COLO668 (cell line): ENCODE results near the gene ATP5F1E.
A peak's percentile ranks its signal among the peaks of the same experiment; 100 is the strongest.
"Not testable (repeated sequence)": the region's sequence is repeated elsewhere in the genome, so short reads cannot be mapped to it uniquely, and the experiment has no call there.

Source experiments
- DNase-seq: peaks from one replicate; lab custom pipeline; 2025; ENCODE audit not compliant: unreplicated experiment; lab: John Stamatoyannopoulos, UW

ATP5F1E gene

DNA sequence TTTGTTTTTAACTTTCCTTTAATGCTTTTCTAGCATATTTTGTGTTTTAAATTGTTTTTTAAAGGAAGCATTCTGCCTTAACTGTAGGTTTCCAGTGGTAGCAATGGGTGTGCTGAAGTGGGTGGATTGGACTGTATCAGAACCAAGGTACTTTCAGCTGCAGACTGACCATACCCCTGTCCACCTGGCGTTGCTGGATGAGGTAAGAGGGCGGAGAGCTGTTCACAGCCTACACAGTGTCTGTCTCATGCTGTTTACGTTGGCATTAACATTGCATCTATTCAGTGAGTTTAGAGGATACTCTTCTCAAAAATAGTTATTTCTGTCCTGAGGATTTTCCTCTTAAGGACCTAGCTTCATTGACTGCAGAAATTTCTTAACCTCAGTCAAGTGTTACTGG is 39.2 kb downstream of the ATP5F1E start:
- DNase-seq, result no peak

DNA sequence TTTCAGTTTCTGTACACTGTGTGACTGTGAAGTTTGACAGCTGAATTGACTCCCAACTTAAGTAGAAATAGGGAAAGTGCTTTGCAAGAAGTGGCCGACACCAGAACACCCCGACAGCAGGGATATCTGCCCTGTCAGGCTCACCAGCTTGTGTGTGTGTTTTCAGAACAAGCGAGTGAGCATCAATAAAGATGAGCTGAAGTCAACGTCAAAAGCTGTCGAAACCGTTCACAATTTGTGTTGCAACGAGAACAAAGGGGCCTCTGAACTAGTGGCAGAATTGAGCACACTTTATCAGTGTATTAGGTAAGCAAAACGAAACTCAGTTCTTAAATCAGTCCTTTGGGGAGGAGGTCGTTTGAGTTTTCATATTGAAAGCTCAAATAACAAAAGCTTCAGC is 40.4 kb downstream of the ATP5F1E start:
- no peak for DNase-seq

DNA sequence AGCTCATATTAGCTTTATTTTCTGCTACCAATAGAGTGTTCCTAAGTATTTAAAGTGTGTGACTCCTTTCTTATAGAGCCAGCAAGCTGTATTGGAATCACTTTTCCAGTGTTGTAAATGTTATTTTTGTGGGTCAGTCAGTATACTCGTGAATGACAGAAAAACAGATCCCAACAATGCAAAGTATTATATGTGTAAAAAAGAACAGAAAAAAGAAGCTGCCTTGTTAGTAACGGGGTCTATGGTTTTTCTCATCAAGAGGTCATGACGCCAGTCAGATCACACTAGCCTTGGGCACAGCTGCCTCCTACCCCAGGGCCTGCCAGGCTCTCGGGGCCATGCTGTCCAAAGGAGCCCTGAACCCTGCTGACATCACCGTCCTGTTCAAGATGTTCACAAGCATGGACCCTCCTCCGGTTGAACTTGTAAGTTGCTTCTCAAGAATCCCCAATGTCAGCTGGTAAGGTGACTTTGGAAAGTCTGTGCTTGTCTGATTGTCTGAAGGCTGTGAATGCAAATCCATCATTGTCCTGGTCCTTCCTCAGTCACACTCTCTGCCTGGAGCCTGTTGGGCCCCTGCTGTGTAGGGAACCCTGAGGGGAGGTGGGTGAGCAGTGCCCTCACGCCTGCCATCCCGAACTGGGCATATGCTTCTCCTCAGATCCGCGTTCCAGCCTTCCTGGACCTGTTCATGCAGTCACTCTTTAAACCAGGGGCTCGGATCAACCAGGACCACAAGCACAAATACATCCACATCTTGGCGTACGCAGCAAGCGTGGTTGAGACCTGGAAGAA is 41.3 kb downstream of the ATP5F1E start:
- DNase-seq, result no peak

DNA sequence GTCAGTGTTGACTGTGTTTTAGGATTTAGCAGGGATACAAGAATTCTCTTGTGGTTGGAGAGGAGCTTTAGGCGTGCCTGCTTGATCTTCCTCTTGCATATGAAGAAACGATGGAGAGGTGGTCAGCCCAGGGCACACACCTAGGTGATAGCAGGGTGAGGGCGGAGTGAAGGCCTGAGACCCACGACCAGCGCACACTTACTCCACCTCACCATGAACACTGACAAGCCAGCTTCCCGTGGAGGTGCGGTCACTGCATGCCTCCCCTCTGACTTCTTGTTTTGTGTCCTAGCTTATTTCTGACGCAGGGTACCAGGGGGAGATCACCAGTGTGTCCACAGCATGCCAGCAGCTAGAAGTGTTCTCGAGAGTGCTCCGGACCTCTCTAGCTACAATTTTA is 42.9 kb downstream of the ATP5F1E start:
- DNase-seq, result no peak

DNA sequence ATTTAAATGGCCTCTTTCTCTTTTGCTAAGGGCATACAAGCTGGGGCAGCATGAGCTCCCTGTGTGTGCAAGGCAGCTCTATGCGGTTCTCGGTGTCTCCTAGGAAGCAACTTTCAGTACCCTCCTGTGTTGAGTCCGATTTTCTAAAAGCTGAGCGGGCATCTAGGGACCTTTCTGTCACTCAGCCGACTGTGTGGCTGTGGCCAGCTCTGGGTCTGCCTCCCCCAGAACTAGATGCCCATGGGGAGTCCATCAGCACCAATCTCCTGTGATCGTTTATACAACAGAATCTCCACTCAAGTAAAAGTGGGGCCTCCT is 43.6 kb downstream of the ATP5F1E start:
- DNase-seq, result no peak

DNA sequence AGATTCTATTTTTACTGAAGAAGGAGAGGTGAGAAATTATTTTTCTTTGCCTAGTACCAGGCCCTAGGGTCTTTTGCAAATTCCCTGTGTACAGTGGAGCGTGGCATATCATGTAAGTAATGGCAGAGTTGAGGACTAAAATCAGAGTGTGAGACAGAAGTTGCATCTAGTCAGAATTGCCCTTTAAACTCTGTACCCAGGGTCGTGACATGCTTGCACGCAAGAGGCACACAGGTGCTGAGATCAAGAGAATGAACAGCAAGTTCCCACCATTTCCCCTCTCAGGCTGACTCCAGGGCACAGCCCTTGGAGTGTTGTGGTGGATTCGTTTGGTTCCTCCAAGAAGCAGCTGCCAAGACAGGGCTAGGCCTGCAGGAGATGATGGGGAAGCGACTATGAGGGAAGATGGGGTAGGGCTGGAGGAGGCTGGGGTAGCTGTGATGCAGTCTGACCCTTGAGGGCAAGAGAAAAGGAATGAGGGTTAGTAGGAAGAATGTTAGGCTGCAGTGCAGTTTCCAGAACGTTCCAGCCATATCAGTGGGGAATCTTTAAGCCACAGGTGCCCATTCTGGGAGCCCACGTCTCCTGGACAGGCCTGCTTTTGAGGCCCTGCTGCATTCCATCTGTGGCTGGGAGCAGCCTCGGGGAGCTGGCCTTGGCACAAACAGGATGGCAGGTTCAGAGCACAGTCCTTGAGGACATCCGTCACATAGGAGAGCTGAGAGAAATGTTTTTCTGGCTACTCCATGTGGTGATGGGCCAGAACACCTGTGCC is 44.2 kb downstream of the ATP5F1E start:
- no peak for DNase-seq

DNA sequence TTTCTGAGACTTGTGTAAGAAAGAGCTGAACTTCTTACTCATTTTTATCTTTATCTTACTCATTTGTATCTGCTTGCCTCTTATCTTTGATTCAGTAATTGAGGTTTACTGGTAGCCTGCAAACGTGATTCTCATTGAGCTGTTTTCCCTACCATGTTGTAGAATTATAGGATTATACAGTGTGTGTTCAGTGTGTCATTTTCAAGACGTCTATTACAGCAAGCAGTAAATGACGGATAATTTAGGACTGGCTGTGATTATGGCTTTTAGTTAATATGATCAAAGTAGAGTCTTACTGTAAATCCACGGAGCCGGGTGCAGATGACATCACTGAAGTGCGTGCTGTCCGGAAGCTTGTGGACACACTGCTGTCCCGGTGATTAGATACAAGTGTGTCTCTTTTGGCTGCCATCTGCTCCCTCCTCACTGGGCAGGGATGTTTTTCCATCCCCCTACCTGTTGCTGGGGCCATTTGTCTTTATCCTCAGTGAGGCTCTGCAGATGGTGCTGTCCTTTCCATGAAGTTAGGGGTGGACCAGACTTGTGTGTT is 45.1 kb downstream of the ATP5F1E start:
- DNase-seq, result no peak

DNA sequence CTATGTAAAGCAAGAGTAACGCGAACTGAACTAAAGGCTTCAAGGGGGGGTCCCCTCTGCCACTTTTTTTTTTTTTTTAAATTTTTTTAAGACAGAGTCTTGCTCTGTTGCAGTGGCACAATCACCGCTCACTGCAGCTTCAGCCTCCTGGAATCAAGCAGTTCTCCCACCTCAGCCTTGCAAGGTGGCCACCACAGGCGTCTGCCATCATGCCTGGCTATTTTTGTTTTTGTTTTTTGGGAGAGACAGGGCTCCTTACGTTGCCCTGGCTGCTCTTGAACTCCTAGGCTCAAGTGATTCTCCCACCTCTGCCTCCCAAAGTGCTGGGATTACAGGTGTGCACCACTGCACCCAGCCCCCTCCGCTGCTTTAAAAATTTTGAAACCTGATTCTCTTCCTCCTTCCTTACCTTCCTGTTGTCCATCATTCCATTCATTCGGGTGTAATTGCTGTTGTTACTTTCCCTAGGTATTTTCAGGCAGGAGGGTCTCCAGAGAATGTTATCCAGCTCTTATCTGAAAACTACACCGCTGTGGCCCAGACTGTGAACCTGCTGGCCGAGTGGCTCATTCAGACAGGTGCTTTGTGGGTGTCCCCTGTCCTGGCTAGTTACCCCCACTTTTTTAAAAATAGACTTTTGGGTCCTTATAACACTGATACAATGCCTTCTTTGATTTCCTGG is 45.7 kb downstream of the ATP5F1E start:
- DNase-seq, result no peak

DNA sequence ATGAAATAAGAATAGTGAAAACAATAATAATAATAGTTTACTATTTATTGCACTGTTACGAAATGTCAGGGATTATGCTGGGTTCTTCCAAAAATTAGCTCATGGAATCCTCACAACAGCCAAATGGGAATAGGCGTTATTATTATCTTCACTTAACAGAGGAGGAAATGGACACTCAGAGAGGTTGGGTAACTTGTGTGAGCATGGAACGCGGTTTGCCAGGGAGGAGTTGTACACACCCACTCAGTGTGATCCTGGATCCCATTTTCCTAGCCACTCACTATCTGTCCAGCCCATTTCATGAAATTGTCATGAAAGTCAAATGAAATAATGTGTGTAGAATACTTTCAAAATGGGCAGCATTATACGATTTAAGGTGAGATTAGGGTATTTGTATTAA is 46.5 kb downstream of the ATP5F1E start:
- DNase-seq, result no peak

DNA sequence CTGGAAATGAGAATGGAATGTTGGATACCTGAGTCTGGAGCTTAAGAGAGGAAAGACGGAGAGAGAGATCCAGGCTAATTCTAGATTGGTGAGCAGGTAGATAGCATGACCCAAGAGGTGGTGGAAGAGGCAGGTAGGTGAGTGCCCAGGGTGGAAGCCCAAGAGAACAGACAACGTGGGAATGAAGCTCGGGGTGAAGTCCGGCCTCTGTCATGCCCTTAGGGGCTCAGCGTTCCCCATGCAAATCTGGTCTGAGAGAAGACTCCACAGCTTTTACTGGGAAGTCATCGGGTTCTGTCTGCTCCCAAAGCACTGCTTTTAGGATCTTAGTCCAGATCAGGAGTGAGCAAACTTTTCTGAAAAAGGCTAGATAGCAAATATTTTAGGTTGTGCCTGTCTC is 47.4 kb downstream of the ATP5F1E start:
- DNase-seq, result no peak

DNA sequence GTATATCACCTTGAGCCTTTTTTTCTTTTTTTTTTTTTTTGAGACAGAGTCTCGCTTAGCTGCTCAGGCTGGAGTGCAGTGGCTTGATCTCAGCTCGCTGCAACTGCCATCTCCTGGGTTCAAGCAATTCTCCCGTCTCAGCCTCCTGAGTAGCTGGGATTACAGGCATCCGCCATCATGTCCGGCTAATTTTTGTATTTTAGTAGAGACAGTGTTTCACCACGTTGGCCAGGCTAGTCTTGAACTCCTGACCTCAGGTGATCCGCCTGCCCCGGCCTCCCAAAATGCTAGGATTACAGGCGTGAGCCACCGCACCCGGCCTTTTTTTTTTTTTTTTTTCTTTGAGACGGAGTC is 49.0 kb downstream of the ATP5F1E start:
- DNase-seq, result not testable (repeated sequence)

DNA sequence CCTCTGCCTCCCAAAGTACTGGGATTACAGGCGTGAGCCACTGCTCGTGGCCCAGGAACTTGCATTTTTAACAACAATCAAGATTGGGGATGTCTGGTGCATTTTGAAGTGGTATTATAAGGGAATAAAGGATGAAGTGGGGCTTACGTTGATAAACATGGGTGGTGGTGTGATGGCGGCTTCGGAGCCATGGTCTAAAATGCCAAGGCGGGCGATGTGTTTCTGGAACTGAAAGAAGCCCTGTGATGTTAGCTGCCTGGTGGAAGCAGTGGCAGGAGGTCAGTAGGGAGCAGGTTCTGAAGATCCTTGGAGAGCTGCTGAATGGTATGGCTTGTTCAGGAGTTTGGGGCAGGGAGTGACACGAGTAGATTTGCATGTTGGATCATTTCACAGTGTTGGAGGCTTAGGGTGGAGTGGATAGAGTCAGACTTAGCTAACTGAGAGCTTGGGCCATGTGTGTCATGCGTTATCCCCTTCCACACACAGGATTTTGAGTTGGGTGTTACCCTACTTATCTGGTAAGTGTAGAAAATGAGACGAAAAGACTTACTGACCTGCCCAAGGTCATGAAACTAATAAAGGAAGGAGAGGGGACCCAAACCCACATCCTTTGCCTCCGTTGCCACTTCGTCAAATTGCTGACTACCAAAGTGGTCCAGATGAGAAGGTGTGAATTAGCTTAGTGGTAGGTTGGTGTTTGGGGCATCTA is 49.6 kb downstream of the ATP5F1E start:
- no peak for DNase-seq

DNA sequence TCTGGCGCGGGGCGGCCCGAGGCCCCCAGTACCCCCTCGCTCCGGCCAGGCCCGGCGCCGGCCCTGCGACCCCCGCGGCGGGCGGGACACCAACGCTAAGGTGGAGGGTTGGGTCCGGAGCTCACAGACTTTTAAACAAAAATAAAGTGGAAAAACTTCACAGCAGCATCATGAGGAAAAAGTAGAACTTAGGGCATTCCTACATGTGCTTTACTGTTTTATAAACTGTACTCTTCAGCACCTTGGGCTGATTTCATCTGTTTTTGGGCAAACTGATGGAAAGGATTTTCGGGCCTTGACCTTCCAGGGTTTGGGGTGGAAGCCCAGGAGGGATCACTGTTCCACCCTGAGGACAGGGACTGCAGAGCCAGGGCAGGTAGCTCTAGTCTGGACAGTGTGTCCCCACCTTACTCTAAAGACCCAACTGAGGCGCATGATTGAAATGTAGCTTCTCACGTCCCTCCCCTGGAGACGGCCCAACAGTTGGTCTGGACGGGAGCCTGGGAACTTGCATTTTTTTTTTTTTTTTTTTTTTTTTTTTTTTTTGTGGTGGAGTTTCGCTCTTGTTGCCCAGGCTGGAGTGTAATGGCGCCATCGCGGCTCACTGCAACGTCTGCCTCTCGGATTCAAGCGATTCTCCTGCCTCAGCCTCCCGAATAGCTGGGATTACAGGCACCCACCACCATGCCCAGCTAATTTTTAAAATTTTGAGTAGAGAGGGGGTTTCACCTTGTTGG is 50.3 kb downstream of the ATP5F1E start:
- DNase-seq, result peak; percentile 33

DNA sequence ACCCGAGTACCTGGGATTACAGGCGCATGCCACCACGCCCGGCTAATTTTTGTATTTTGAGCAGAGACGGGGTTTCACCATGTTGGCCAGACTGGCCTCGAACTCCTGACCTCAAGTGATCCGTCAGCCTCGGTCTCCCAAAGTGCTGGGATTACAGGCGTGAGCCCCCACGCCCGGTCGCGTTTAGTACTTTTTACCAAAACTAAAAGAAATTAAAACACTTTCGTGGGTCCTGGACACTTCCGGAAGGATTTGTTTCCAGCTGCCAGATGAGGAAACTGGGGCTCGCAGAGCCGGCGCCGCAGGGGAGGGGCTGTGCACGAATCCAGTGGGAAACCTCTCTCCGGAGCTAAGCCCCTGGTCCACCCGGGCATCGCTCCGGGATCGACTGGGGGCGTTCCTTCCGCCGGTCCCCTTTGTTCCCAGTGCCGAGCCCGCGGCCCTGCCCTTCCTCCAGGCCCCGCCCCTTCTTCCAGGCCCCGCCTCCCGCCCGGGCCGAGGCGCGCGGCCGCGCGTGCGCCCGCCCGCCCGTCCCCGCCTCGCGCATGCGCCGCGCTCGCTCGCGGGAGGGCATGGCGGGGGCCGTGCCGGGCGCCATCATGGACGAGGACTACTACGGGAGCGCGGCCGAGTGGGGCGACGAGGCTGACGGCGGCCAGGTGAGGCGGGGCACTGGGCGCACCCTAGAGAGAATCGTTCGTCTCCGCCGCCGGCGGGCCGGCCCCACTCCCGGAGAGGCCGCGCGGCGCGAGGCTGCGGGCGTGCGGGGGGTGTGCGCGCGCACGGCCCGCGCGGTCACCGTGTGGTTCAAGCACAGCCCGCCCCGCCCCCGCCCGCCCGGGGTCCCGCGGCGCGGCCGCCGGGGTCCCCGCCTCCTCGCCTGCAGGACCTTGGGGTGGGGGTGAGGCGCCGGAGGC is 51.2 kb downstream of the ATP5F1E start, which contains the start of gene NELFCD:
TSS of gene NELFCD (plus strand) at position 546 of the 917 bp plus-strand sequence. CDS start at position 600, 54 bp downstream.
- DNase-seq, result peak; percentile 96

DNA sequence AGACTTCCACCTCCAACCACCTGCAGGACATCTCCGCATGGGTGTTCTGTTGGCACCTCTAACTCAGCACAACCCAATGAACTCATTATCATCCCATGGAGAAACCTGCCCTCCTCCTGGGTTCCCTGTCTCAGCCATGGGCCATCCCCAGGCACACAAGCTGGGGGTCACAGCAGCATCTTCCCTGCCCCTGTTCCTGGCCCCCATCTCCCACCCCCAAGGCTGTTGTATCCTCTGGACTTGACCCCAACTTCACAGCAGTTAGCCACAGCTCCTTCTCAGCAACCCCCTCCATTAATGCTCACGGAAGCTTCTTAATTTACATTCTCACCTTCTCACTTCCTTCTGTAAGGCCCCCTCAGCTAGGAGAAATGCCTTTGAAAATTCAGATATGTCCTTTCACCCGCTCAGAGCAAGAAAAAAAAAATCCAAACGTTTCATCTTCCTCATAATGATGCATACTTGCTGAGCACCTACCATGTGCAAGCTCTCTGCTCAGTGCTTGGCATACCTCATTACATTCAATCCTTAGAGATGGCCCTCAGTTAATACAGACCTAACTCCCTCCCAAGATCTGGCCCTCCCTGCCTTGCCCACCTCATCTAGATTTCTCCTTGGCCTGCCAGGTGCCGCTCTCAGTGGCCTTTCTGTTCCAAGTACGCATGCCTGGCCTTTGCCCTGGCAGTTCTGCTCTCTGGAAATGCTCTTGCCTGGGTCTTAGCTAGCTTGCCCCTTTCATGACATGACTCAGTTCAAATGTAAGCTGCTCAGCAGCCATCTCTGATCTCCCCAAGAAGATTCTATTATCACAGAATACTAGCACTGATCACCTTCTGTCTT is 53.6 kb downstream of the ATP5F1E start:
- DNase-seq, result no peak

DNA sequence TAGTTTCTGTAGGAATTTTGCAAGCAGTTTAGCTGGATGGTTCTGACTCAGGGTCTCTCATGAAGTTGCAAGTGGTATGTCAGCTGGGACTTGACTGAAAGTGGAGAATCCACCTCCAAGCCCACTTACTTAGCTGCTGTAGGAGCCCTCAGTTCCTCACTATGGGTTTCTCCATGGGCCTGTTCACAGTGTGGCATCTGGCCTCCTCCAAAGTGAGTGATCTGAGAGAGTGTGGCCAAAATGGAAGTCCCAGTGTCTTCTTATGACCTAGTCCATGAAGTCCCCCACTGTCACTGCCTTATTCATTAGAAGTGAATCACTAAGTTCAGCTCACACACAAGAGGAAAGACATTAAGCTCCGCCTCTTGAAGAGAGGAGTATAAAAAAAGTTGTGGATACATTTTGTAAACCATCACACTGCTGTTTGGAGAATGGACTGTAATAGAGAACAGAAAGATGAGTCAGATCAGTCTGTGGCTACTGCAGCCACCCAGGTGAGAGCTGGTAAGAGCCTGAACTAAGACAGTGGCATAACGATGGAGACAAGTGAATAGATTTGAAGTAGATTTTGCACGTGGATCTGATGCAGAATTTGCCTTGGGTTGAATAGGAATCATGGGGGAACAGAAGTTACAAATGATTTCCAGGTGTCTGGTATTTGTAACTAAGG is 55.9 kb downstream of the ATP5F1E start:
- DNase-seq, result no peak
